MM.1S (cell line): ENCODE measurements around the gene NPAT.

Experiments
- EZH2 ChIP-seq: fragments of 300-600 bp; sonication (generic); optimal IDR thresholded peaks from 2 replicates; pipeline ENCODE3; 2017; ENCODE audit warnings: low read depth, mild to moderate bottlenecking, antibody characterized with exemption, low read length, mixed read lengths
- EZH2phosphoT487 ChIP-seq: fragments of 300-600 bp; sonication (generic); IDR thresholded peaks from 2 replicates; pipeline ENCODE4 v1.6.1; 2018; ENCODE audit warnings: antibody characterized with exemption, low read length
- TF ChIP-seq, protein P1 (sequence below): fragments of 300-600 bp; sonication (generic); IDR thresholded peaks from 2 replicates; pipeline ENCODE4 v1.5.1; 2016; ENCODE audit warnings: antibody characterized with exemption, low read length, mixed read lengths

DNA sequence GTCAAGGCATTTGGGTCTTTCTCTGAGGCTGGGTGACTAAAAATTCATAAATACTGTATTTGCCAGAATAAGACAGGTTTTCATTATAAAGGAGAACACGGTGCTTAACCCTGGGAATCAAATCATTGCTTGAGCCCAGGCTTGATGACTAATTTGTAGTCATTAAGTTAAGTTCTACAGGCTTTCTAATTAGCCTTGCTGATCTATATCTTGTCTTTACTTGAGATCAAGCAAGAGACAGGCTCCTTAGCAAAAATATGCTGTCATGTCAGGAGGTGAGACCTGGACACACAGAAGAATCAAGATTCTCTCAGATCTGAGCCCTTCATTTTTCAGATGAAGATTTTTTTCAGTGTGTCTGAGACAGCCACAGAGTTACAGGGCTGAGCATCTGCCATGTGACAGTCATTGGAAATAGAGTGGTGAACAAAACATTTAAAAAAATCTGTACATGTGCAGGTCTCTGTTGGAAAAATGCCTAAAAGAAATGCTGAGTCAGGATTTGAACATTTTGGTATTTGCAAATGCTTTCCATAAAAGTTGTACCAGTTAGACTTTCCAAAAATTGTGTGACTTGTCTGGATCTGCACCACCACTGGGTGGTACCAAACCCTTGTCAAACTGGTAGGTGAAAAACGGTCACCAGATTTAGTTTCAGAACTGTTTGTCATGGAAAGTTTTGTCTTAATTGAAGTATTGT lies 86.4 kb downstream of the NPAT start:
- TF ChIP-seq, protein P1, sequence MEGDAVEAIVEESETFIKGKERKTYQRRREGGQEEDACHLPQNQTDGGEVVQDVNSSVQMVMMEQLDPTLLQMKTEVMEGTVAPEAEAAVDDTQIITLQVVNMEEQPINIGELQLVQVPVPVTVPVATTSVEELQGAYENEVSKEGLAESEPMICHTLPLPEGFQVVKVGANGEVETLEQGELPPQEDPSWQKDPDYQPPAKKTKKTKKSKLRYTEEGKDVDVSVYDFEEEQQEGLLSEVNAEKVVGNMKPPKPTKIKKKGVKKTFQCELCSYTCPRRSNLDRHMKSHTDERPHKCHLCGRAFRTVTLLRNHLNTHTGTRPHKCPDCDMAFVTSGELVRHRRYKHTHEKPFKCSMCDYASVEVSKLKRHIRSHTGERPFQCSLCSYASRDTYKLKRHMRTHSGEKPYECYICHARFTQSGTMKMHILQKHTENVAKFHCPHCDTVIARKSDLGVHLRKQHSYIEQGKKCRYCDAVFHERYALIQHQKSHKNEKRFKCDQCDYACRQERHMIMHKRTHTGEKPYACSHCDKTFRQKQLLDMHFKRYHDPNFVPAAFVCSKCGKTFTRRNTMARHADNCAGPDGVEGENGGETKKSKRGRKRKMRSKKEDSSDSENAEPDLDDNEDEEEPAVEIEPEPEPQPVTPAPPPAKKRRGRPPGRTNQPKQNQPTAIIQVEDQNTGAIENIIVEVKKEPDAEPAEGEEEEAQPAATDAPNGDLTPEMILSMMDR, result peak; percentile 52
- no peak for TF ChIP-seq EZH2phosphoT487
- no peak for TF ChIP-seq EZH2
